Measurements from ENCODE around the gene SCAP. TPM values are rescaled to one million over a fixed set of nuclear protein-coding genes. Genes with fewer than 3 reads are reported as not detected.

The SCAP gene
- total RNA-seq, 2 experiments from 2014 or later = 31.6 to 34.7 TPM

DNA sequence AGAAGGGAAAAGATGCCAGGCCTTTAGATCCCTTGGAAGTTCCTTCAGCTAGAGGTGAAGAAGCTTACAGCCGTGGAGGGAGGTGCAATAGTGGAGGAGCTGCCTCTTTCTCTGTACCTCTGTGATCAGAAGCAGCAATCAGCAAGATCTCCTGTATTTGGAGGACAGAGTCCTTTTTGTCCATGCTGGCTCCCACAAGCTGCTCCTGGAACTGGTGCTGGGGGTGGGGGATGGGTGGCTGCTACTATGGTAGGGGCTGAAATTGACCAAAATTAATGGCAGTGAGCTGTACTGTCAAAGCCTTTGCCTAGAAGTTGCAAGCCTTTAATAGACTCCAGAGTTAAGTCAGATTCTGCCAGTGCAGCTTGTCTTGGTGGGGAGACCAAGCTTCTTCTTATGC, 76.7 kb downstream of the SCAP start:
- Mint-ChIP-seq H3K9me3 (no peaks in the 10 kb centered on the region), H3K36me3 (ENCODE audit: low read depth) (peaks cover 4% of the 10 kb centered on the region), H3K4me3 (no peak overlapping the region), H3K27me3 (ENCODE audit: low read depth) (no peaks in the 10 kb centered on the region), H3K27ac (no peak overlapping the region), H3K4me1 (ENCODE audit: low read depth) (peaks cover 24% of the 10 kb centered on the region)
- intact Hi-C loops (cut with micrococcal nuclease) = no loop called here
- CTCF ChIA-PET = interaction anchor here (0.6 to 1.3 kb wide), 3 partner anchors 15 to 83 kb away, joined by 3 to 4 read pairs (median 3); no protein-coding TSS in a partner anchor
- no peak for DNase-seq

DNA sequence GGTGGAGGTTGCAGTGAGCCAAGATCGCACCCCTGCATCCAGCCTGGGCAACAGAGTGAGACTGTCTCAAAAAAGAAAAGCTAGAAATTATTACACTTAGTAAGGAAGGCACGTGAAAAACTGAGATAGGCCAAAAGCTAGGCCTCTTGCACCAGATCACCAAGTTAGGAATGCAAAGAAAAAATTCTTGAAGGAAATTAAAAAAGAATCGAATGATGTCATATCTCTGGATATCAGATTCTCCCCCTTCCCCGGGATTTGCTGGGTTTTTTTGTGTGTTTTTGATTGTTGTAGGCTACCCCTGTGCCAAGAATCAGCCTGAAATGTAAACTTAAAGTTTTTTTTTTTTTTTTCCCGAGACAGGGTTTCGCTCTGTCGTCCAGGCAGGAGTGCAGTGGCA, 77.5 kb downstream of the SCAP start:
- Mint-ChIP-seq H3K36me3 (ENCODE audit: low read depth) (peaks cover 4% of the 10 kb centered on the region), H3K4me1 (ENCODE audit: low read depth) (peaks cover 27% of the 10 kb centered on the region), H3K27ac (no peak overlapping the region), H3K9me3 (no peaks in the 10 kb centered on the region), H3K27me3 (ENCODE audit: low read depth) (no peaks in the 10 kb centered on the region), H3K4me3 (no peak overlapping the region)
- intact Hi-C loops (cut with micrococcal nuclease) = no loop called here
- CTCF ChIA-PET = interaction anchor here (1.3 kb wide), 1 partner anchor 15 kb away, joined by 3 read pairs; no protein-coding TSS in a partner anchor
- no peak for DNase-seq

DNA sequence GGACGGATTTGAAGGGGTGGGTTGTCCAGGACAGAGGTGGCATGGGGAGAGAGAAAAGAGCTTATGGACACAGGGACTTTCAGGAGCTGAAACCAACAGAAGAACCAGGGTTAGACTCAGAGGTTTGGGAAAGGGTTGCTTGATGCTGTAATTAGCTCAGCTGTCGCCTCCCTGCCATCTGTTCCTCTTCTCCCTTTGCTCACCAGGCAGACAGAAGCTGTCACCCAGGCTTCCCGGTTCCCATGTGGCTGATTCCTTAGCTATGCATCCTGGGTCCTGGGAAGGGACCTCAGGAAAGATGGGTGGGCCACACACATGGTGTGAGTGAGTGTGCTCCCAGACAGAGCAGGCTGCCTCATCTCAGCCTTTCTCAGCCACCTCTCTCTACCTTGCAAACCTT, 80.9 kb downstream of the SCAP start:
- H3K4me3 Mint-ChIP-seq = no peak overlapping the region
- no peaks in the 10 kb centered on the region for H3K27me3 Mint-ChIP-seq (ENCODE audit: low read depth)
- H3K9me3 Mint-ChIP-seq = no peaks in the 10 kb centered on the region
- CTCF ChIA-PET = interaction anchor here (1.0 kb wide), 1 partner anchor 24 kb away, joined by 3 read pairs; no protein-coding TSS in a partner anchor
- peaks cover 4% of the 10 kb centered on the region for H3K36me3 Mint-ChIP-seq (ENCODE audit: low read depth)
- DNase-seq = no peak
- H3K27ac Mint-ChIP-seq = peak overlapping the region; percentile 28
- H3K4me1 Mint-ChIP-seq (ENCODE audit: low read depth) = peaks cover 33% of the 10 kb centered on the region
- intact Hi-C loops (cut with micrococcal nuclease) = no loop called here

GRCh38 chr3:47394140-47394870, 81.4 kb downstream of the SCAP start:
- H3K4me3 Mint-ChIP-seq = no peak overlapping the region
- H3K27ac Mint-ChIP-seq = peak overlapping the region; percentile 28
- DNase-seq = no peak
- no peaks in the 10 kb centered on the region for H3K9me3 Mint-ChIP-seq
- CTCF ChIA-PET = interaction anchor here (0.6 kb wide), 1 partner anchor 29 kb away, joined by 3 read pairs; no protein-coding TSS in a partner anchor
- intact Hi-C loops (cut with micrococcal nuclease) = no loop called here
- peaks cover 33% of the 10 kb centered on the region for H3K4me1 Mint-ChIP-seq (ENCODE audit: low read depth)
- peaks cover 4% of the 10 kb centered on the region for H3K36me3 Mint-ChIP-seq (ENCODE audit: low read depth)
- no peaks in the 10 kb centered on the region for H3K27me3 Mint-ChIP-seq (ENCODE audit: low read depth)

DNA sequence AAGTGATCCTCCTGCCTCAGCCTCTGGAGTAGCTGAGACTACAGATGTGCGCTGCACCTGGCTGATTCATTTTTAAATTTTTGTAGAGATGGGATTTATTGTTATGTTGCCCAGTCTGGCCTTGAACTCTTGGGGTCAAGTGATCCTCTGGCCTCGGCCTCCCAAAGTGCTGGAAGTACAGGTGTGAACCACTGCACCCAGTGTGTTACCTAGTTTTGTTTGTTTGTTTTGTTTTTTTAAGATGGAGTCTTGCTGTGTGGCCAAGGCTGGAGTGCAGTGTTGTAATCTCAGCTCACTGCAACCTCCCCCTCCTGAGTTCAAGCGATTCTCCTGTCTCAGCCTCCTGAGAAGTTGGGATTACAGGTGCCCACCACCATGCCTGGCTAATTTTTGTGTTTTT, 82.8 kb downstream of the SCAP start:
- intact Hi-C loops (cut with micrococcal nuclease) = no loop called here
- no peak overlapping the region for H3K27ac Mint-ChIP-seq
- no peaks in the 10 kb centered on the region for H3K27me3 Mint-ChIP-seq (ENCODE audit: low read depth)
- peaks cover 3% of the 10 kb centered on the region for H3K36me3 Mint-ChIP-seq (ENCODE audit: low read depth)
- no peak for DNase-seq
- CTCF ChIA-PET = interaction anchor here (0.7 to 2.2 kb wide), 3 partner anchors 9 to 171 kb away, joined by 3 to 10 read pairs (median 3); no protein-coding TSS in a partner anchor
- peaks cover 33% of the 10 kb centered on the region for H3K4me1 Mint-ChIP-seq (ENCODE audit: low read depth)
- H3K9me3 Mint-ChIP-seq = no peaks in the 10 kb centered on the region
- H3K4me3 Mint-ChIP-seq = no peak overlapping the region

GRCh38 chr3:47385796-47386195, 89.9 kb downstream of the SCAP start:
- H3K4me3 Mint-ChIP-seq = no peak overlapping the region
- no peaks in the 10 kb centered on the region for H3K27me3 Mint-ChIP-seq (ENCODE audit: low read depth)
- H3K4me1 Mint-ChIP-seq (ENCODE audit: low read depth) = peaks cover 31% of the 10 kb centered on the region
- intact Hi-C loops (cut with micrococcal nuclease) = no loop called here
- DNase-seq = no peak
- H3K36me3 Mint-ChIP-seq (ENCODE audit: low read depth) = peaks cover 7% of the 10 kb centered on the region
- H3K9me3 Mint-ChIP-seq = no peaks in the 10 kb centered on the region
- CTCF ChIA-PET = no interaction called here
- H3K27ac Mint-ChIP-seq = no peak overlapping the region

DNA sequence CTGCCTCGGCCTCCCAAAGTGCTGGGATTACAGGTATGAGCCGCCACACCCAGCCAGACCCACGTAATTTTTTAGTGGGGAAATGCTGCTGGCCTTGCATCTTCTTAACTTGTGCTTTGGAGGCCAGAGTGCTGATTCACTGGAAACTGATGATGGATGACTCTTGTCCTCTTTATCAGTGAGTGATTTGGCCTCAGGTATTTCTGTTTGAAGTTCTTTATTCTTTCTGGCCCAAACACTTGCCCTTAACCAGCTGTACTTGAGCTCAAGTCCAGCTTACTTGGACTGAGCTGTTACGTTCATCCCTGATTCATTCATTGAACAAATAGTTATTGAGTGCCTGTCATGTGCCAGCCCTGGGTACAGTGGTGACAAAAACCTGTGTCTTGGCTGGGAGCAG, 90.7 kb downstream of the SCAP start:
- Mint-ChIP-seq H3K9me3 (no peaks in the 10 kb centered on the region), H3K36me3 (ENCODE audit: low read depth) (peaks cover 9% of the 10 kb centered on the region), H3K4me1 (ENCODE audit: low read depth) (peaks cover 33% of the 10 kb centered on the region), H3K27me3 (ENCODE audit: low read depth) (no peaks in the 10 kb centered on the region), H3K27ac (no peak overlapping the region), H3K4me3 (no peak overlapping the region)
- intact Hi-C loops (cut with micrococcal nuclease) = no loop called here
- no peak for DNase-seq
- CTCF ChIA-PET = no interaction called here

- Mint-ChIP-seq H3K4me3 (no peak overlapping the region), H3K27me3 (ENCODE audit: low read depth) (no peaks in the 10 kb centered on the region), H3K36me3 (ENCODE audit: low read depth) (peaks cover 11% of the 10 kb centered on the region), H3K4me1 (ENCODE audit: low read depth) (peaks cover 38% of the 10 kb centered on the region), H3K9me3 (no peaks in the 10 kb centered on the region), H3K27ac (no peak overlapping the region)
- CTCF ChIA-PET = no interaction called here
- DNase-seq = no peak
- intact Hi-C loops (cut with micrococcal nuclease) = loop anchor here (5.0 kb wide), 1 partner anchor 367 kb away; no protein-coding TSS in a partner anchor
Measured at GRCh38 chr3:47384425-47384824, 91.3 kb downstream of the SCAP start.

DNA sequence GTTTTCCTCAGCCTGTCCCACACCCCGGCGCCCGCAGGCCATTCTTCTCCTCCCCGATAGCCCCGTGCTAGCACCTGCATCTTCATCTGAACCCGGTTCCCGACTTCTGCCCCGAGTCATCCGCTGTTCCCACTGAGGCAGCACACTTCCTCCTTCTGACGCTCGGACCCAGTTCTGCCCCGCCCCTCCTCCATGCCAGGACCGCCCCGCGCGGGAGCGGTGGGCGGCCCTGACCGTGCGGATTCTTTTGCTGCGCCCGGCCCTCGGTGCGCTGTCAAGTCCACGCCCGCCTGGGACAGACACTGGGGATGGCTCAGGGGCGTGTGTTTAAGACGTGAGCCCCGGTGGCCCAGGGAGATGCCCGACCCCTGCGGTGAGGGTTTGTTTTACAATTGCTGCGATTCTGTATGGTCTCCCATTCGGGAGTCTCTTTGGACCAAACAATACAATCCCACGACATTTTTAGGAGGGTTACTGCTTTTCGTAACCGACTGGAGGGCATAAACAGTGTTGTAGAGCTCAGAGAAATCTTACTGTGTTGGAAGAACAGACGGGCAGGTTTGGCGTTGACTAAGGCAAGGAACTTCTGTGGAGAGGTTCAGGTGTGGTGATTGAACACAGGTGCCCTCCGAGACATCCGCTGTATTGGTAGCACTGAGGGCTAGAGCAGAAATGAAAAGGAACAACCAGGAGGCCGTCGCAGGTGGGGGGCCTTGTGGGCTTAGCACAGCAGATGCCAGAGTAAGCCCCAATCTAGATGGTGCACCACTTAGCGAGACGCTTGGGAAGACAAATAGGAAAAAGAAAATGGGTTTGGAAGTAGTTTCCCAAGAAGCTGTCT, 94.2 kb downstream of the SCAP start:
- no peaks in the 10 kb centered on the region for H3K9me3 Mint-ChIP-seq
- H3K4me1 Mint-ChIP-seq (ENCODE audit: low read depth) = peaks cover 43% of the 10 kb centered on the region

GRCh38 chr3:47380601-47381316, 95.0 kb downstream of the SCAP start, which contains the start of gene PTPN23:
Gene PTPN23 (plus strand): TSS chr3:47381021. CDS start chr3:47381097, 76 bp downstream.
- intact Hi-C loops (cut with micrococcal nuclease) = loop anchor here (1.0 to 5.0 kb wide), 7 partner anchors 41 to 422 kb away; partner anchors contain the start of genes KIF9, KLHL18, NBEAL2 and SETD2
- H3K9me3 Mint-ChIP-seq = no peaks in the 10 kb centered on the region
- H3K27ac Mint-ChIP-seq = peak within 1 kb of the TSS; percentile 98

More for the DNA sequence above, 94.2 kb downstream of the SCAP start:
- Mint-ChIP-seq H3K27me3 (ENCODE audit: low read depth) (no peaks in the 10 kb centered on the region), H3K36me3 (ENCODE audit: low read depth) (peaks cover 11% of the 10 kb centered on the region), H3K27ac (peak overlapping the region; percentile 98), H3K4me3 (peak overlapping the region; percentile 100)
- peak; percentile 75 for DNase-seq
- intact Hi-C loops (cut with micrococcal nuclease) = loop anchor here (2.0 to 5.0 kb wide), 2 partner anchors 364 to 403 kb away; partner anchors contain the start of gene NBEAL2
- CTCF ChIA-PET = interaction anchor here (0.9 to 1.1 kb wide), 2 partner anchors 16 to 685 kb away, joined by 3 read pairs; no protein-coding TSS in a partner anchor

DNA sequence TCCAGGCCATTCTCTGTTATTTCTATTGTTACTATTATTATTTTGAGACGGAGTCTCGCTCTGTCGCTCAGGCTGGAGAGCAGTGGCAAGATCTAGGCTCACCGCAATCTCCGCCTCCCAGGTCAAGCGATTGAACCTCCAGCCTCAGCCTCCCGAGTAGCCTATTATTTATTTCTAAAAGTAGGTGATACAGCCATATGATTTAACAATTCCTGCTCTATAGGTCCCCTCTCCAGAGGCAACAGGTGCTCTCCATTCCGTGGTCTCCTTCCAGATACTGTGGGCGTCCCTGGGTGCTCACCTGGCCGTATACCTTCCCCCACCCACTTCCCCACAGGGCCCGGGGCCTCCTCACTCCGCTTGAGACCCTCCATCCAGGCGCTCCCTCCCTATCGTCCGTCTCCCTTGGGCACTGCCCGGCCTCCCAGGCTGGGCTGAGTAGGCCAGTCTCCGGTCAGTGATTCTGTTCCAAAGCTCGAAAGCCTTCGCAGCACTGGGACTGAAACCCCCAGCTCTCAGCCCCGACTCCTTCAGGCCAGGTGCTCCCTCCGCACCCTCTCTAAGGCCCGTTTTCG, 95.6 kb downstream of the SCAP start:
- CTCF ChIA-PET = interaction anchor here (0.9 to 1.2 kb wide), 5 partner anchors 10 to 684 kb away, joined by 3 to 6 read pairs (median 3); no protein-coding TSS in a partner anchor
- intact Hi-C loops (cut with micrococcal nuclease) = loop anchor here (1.0 to 5.0 kb wide), 7 partner anchors 41 to 422 kb away; partner anchors contain the start of genes KIF9, KLHL18, NBEAL2 and SETD2
- Mint-ChIP-seq H3K36me3 (ENCODE audit: low read depth) (peaks cover 11% of the 10 kb centered on the region), H3K27me3 (ENCODE audit: low read depth) (no peaks in the 10 kb centered on the region), H3K4me3 (peak overlapping the region; percentile 100), H3K4me1 (ENCODE audit: low read depth) (peaks cover 35% of the 10 kb centered on the region), H3K27ac (peak overlapping the region; percentile 98), H3K9me3 (no peaks in the 10 kb centered on the region)
- DNase-seq = no peak

More at GRCh38 chr3:47380601-47381316, 95.0 kb downstream of the SCAP start, which contains the start of gene PTPN23:
- Mint-ChIP-seq H3K4me3 (peak within 1 kb of the TSS; percentile 100), H3K36me3 (ENCODE audit: low read depth) (peaks cover 11% of the 10 kb centered on the region), H3K27me3 (ENCODE audit: low read depth) (no peaks in the 10 kb centered on the region), H3K4me1 (ENCODE audit: low read depth) (peaks cover 37% of the 10 kb centered on the region)
- CTCF ChIA-PET = interaction anchor here (0.9 to 1.2 kb wide), 4 partner anchors 10 to 685 kb away, joined by 3 to 6 read pairs (median 3); no protein-coding TSS in a partner anchor
- peak; percentile 99 for DNase-seq

Data from activated naive CD4-positive, alpha-beta T cell treated with anti-CD3 and anti-CD28 coated beads for 36 hours (primary cell).